HG02623 (cell line): Measurements from ENCODE around the gene MAPKAPK2.

Experiments used
- ATAC-seq: cut with Tn5 transposase; IDR thresholded peaks from one replicate; pipeline ENCODE4 v1.9.1; 2021; ENCODE audit warnings: moderate library complexity; ENCODE audit not compliant: unreplicated experiment

Gene MAPKAPK2

DNA sequence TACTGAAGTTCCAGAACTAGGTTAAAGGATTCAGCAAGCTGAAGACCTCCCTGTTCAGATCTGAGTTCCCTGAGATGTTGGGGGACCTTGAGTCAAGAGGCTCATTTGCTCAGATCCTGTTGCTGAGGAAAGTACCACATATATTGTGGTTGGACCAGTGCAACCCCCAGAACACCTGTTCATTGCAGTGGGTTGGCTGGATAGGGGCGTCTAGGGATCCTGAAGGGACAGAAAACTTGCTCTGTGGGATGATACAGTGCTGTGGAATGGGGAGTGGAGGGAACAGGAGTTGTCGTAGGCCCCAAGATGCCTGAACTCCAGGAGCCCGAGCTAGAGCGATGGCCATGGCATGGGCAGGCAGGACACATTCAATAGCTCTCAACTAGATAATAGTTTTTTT lies 24.6 kb upstream of the MAPKAPK2 start:
- ATAC-seq = no peak

DNA sequence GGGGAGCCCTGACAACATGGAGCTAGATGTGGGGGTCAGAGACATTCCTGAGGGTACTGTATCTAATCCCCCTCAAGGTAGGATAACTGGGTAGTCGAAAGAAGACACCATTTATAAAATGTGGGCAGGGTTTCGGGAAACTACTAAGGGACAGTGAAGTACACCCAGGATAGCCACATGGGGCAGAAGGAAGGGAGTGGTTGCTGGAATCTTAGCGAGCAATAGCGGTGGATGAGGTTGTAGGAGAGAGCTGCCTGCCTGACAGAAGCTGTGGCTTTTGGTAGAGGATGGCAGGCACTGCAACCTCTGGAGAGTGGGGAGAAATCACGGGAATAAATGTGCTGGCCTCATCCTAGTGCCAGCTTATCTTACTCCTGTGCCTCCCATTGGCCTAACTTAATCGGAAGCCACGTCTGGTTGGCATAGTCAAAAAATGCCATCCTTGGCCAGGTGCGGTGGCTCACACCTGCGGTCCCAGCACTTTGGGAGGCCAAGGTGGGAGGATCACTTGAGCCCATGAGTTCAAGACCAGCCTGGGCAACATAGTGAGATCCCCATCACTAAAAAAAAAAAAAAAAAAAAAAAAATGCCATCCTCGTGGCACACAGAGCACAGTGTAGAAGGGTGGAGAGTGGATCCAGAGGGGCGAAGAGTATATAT lies 23.4 kb upstream of the MAPKAPK2 start:
- ATAC-seq = no peak

DNA sequence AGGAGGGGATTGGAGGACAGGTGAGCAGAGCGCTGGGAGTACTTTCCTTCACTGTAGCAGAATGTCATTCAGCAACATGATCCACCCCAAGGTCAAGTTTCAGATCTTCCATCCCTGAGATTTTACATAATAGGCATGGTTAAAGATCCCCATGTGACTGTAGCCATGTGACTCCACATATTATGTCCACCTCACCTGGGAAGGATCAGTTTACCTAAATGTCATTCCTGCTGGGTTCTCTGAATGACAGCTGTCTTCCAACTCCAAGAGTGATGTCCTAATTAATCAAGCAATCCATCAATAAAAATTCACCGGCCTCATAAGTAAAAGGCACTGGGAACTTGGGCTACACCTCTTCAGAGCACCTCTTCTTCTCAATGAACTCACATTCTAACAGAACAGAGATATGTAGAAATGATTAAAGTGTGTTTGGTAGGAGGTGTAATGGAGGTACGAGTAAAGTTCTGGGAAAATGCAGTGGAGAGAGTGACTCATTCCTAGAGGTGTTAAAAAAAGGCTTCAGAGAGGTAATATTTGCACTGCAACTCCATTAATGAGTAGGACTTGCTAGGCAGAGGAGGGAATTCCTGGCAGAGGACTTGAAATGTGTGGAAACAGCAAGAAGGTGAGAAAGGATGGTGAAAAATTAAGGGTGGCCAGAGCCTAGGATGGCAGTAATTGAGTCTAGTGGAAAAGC lies 22.2 kb upstream of the MAPKAPK2 start:
- no peak for ATAC-seq

DNA sequence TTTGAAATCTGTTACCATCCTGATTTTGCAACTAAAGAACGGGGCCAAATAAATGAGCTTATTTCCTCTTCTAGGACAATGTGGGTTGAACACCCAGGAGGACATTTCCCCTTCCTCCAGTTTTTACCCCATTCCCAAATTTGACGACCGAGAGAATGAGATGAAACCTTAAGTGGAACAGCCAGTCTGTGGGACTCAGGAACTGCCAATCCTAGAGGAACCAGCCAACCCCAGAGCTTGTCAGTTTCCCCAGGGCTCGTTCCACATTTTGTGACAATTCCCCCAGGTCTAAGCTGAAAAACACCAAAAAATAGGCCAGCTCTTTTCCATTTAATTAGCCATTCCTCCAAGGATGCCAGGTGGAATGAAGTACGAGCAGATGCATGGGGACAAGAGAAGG lies 21.3 kb upstream of the MAPKAPK2 start:
- ATAC-seq = no peak

DNA sequence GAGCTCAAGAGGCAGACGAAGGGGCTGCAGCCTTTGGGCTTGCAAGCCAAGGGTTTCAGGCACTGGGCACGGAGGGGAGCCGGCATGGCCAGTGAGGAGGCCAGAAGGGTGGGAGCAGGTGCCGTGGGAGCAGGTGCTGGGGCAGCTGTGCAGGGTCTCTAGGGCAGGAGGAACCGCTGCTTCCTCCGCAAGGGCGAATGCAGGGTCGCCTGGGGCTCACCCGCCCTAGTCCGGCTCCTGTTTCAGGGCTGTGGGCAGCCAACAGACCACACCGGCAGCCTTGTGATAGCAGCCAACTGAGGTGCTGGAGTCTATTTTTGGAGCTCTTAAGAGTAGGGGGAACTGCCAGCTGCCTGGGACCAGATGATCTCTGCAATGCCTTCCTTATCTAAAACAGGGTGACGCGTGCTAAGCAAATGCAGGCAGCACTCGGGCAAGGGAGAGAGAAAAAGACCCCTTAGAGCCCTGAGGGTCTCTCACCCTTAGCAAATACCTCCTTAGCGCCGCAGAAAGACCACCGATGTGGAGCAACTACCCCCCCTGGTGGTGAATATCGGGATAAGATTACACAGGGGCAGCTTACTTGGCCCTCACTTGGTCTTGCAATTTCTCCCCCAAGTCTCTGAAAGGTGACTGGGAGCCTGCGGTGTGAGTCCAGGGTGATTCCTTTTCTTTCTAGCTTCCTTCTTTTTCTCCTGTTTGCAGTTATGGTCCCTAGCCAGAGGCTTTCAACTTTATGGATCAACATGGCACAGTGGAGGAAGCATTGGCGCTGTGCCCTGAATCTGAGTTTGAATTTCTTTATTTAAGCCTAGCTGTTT lies 20.7 kb upstream of the MAPKAPK2 start:
- ATAC-seq = no peak

DNA sequence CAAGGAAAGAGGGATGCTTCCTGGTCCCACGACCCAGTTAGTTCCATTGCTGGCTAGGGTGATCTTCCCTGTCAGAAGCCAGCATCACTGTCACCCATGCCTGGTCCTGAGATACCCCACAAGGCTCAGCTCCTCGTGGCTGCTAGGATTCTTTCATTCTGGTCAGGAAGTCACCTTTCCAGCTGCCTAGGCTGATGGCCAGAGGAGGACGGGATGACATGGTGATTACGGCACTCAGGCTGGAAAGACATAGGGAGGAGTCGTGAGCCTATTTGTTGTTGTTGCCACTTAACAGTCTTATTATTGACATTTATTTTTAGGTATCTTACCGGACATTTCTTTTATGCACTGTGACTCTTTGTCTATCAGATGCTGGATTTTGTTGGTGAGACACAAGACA lies 20.0 kb upstream of the MAPKAPK2 start:
- no peak for ATAC-seq

DNA sequence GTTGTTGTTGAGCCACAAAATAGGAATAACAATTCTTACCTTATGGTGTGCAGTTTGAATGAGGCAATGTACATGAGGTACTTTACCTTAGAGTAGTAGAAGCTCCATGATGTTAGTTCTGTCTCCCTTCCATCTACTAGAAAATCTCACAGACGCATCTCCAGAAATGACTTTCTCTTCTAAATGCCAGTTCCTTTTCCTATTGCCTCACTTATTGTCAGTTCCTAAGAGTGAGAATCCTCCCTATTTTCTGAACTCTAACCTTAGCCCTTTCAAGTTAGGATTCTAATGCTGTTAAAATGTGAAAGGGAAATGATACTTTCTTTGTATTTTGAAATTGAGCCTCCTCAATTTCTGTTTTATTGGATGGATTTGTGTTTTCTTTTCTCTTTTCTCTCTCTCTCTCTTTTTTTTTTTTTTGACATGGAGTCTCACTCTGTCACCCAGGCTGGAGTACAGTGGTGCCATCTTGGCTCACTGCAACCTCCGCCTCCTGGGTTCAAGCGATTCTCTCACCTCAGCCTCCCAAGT lies 18.6 kb upstream of the MAPKAPK2 start:
- no peak for ATAC-seq

DNA sequence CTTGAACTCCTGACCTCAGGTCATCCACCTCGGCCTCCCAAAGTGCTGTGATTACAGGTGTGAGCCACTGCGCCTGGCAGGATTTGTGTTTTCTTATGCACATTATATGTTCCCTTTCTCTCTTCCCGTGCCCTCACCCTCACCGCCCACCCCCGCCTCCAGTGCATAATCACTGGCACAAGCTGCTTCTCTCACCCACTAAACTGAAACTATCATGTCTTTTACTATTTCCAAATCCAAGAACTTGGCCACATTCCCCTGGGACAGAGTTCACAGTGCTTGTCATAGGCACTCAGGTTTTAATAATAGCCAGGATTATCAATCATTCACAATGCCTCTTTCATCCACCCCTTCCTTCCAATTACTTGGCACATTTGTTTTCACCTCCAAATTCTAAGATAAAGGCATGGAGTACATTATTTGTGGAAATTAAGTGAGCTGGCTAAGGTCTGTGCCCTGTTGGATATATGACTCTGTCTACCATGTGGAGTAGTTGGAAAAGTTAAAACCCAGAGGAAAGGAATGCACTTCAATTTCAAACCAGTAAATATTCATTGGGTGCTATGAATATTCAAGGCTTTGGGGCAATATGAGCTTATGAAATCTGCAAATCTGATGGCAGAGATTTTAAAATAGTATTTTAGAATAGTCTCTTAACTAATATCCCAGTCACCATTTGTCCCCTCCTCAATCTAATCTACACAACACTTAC lies 17.6 kb upstream of the MAPKAPK2 start:
- ATAC-seq = no peak

DNA sequence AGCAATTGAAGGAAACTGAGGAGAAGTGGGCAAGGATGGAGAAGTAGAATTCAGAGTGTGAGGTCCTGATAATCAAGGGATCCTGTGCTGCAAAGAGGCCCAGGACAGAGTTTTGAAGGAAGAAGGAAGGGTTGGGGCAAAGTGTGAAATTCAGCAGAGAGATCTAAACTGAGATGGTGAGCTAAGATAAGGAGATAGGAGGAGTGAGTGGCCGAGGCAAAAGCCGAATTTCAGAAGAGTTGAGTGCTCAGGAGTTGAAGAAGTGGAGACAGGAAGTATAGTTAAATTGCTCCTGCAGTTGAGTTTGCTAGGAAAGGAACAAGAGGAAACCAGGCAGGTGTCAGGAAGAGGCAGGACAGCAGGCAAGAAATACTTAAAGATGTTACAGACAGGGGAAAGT lies 16.4 kb upstream of the MAPKAPK2 start:
- ATAC-seq = no peak

DNA sequence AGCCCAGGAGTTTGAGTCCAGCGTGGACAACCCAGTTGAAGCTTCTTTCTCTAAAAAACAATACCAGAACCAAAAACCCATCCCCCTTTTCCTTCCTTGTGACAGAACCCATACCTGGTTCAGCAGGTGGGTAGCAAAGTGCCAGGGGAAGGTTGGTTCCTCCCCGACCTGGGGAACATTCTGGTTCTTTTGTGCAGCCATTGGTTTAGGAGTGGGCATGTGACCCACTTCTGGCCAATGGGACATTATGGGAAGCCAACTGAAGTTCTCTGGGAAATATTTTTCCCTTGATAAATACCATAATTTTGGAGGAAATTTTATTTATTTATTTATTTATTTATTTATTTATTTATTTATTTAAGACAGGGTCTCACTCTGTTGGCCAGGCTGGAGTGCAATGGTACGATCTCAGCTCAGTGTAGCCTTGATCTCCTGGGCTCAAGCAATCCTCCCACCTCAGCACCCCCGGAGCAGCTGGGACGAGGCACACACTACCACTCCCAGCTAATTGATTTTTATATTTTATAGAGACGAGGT lies 15.8 kb upstream of the MAPKAPK2 start:
- ATAC-seq = no peak

DNA sequence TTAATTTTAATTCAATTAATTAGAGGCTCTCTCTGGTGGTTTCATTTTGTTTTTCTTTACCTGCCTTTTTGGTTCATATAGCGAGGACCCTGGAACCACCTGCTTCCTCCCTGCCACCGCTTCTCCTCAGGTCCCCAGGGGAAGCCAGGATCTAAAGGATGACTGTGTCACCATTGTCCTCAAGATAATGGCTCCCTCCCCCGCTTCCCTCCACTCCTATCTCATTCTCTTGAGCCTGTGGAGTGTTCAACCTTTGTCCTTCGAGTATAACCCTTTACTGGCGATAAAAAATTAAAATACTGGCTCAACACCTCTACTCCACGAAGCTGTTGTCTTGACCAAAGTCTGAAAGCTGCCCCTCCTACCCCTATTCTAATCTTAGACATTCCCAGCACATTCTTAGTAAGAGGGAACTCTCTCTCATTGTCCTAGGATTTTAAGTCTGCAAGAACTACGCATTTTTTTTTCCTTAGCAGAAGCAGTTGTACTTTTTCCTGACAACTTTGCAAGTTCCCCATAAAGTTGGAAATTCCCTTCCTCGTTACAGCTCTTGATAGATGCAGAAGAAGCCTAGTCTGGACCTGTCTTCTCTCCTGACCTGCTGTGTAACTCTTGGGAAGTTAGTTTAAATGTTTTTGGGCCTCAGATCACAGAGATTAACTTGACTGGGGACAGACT lies 12.6 kb upstream of the MAPKAPK2 start:
- ATAC-seq = no peak

DNA sequence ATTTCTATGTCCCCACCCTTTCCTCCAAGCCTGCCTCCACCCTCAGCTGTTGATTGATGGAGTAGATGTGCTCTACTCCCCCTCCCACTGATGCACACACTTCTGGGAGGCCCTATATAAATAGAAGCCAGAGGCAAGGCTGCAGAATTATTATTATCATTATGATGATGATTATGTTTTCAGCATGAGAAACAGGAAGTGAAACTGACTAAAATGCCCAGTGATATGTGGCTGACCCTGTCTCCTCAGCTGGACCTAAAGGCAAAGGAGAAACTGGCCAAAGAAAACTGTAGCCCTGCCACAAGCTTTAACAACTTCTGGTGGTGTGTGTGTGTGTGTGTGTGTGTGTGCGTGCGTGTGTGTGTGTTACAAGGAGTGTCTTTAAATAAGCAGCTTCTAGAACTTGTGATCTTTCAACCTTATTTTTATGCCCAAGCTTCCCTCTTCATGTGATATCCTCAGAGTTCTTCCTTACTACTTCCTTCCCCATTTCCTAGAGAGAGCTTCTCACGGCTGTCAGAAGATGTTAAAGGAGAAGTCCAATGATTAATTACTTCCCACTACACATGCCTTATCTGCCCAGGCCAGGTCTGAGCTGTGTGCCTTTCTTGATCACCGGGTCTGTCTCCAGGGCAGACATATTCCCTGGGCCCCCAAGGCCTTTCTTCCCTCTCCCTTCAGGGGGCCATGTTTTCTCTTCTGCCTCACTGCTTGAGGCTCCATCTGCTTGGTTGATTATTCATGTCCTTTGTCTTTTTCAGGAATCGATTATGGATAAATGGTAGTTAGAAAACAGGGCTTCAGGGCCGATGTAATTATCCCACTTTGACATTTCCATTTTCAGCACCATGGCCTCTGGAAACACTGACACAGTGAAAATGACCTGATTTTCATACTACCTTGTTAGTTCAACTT lies 11.6 kb upstream of the MAPKAPK2 start:
- ATAC-seq = no peak

DNA sequence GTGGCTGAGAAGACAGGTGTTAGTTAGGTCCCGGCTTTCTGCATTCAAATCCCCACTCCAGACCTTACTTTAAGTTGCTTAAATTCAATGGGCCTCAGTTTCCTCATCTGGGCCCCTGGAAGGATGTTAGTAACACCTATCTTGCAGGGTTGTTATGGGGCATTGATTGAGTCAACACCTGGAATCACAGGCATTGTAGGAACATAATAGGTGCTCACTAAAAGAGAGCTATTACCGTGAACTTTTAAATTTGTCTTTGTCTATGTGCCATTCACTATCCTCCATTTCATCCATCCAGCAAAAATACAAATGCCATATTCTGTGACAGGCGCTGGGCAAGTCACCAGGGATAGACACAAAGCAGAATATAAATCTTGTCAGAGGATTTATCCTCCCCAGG lies 10.5 kb upstream of the MAPKAPK2 start:
- no peak for ATAC-seq

DNA sequence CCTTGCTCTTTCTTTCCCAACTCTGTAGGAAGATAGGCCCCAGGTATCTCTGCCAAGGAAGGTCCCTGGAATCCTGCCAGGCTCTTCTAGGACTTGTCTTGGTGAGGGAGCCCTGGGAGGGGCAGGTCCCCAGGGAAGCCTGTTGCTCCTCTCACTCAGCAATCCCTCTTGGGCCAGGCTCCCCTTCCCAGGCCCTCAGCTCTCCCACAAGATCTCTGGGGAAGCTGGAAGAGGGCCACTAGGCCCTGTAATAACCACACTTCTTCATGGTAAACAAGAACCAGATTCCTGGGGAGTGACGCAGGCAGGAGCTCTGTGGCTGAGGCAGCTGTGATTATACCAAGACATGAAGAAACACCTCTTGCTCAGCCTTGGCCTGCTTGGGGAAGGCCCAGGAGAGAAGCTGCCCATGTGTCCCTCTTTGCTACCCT lies 9.9 kb upstream of the MAPKAPK2 start:
- ATAC-seq = no peak

DNA sequence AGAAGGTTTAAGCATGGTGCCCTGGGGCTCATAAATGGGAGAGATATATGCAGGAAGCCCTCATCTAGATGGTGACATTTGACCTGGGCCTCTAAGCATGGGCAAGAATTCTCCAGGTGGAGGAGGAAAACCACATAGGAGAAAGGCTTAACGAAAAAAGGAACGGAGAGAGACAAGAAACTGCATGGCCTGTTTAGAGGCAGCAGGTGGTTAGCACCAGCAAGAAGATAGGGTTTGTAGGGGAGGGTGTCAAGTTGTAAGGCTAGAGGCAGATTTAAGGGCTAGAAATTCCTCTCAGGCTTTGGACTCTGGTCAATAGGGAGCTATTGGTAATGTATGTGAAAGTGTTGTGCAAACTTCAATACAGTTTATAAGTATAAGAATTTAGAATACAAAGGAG lies 8.2 kb upstream of the MAPKAPK2 start:
- ATAC-seq = no peak

DNA sequence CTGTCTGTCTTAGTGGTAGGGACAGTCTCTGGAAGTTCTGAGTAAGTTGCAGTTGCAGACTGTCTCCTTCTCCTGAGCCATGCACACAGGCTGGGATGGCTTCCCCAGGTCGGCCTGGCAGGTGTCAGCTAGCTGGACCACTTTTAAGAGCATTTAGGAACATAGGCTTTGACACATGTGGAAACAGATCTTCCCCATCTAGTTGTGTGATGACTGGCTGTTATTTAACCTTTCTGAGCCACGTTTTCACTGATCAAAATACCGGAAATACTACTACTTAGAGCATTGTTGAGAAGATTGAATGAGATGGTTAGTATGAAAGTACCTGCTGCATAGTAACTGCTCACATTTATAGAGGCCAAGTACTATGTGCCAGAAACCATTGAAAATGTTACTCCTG lies 6.2 kb upstream of the MAPKAPK2 start:
- ATAC-seq = no peak

DNA sequence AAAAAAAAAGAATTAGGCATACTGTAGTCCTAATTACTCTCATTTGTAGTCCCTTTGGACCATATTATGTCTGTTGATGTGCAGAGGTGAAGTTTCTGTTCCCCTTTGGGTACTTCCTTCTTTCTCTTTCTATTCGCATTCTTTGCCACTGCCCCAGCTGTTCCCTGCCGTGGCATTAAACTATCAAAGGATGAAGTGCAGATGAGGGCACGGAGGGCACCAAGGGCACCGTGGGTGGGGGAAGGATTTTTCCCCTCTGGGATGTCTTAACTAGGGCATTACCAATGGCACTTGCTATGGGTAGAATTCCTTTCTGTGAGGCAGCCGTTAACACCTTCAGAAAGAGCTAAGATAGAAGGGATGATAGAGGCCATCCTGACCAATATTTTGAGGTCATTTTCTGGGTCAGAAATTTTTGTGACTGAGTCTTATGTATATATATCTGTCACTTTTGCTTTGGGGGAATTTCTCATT lies 4.9 kb upstream of the MAPKAPK2 start:
- peak; percentile 78 for ATAC-seq

DNA sequence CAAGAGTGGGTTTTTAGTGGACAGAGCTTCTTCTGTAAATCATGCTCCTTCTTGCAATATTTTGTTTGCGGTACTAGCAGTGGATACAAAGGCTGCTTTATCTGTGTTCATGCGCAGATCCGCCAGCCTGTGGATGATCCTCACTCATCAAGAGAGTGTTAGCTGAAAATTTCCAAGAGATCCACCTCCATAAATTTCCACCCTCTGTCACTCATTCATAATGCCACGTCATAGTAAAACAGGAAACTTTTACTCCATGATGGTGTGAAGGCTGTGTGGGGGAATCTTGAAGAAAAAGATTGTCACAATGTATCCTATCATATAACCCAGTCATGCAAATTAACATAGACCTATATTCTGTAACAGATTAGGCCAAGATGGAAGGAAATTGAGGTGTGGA lies 4.4 kb upstream of the MAPKAPK2 start:
- ATAC-seq = no peak

DNA sequence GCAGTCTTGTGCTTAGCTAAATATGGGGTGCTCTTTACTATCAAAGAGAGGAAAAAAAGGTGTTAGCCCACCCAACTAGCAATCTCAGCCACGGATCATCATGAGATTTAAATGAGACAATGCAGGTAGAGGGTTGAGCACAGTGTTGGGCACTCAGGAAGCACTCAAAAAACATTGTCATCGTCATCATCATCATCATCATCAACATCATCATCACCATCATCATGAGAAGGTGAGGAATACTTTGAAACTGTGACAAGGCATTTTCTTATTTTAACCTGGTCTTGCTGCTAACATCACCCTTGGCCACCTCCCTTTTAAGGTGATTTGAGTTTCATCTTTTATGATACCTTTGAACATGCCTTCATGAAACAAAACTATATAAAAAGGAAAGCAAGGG lies 3.3 kb upstream of the MAPKAPK2 start:
- ATAC-seq = no peak
